HT1080 (cell line): Measurements from ENCODE around the gene ACVR2B. TPM values are rescaled to one million over a fixed set of nuclear protein-coding genes. Genes with fewer than 3 reads are reported as not detected.
"Not testable (repeated sequence)": the region's sequence is repeated elsewhere in the genome, so short reads cannot be mapped to it uniquely, and the experiment has no call there.

Source experiments
- DNase-seq: peaks from one replicate; pipeline ENCODE4 v3.0.0-alpha.2; 2015; ENCODE audit warnings: low read depth
- polyA plus RNA-seq, 2 experiments: library from polyadenylated mRNA; depleted of rRNA; stranded (reverse); fragments of >200 nt; gene quantifications; 2 replicates each; pipeline ENCODE4 v1.2.3, GENCODE V29; 2015
- total RNA-seq: library from RNA; depleted of rRNA; stranded (reverse); fragments of >200 nt; shearing (Covaris generic); gene quantifications from 2 replicates; pipeline ENCODE4 v1.2.3, GENCODE V29; 2014; rRNA removed

The ACVR2B gene
- total RNA-seq, result 1.9 and 5.9 TPM in 2 replicates
- 2.4 and 2.8 TPM in 2 replicates for polyA plus RNA-seq (2015; cell fraction: cytosol; rRNA removed)
- 2.6 and 2.7 TPM in 2 replicates for polyA plus RNA-seq (2015; cell fraction: nucleus; rRNA removed)

DNA sequence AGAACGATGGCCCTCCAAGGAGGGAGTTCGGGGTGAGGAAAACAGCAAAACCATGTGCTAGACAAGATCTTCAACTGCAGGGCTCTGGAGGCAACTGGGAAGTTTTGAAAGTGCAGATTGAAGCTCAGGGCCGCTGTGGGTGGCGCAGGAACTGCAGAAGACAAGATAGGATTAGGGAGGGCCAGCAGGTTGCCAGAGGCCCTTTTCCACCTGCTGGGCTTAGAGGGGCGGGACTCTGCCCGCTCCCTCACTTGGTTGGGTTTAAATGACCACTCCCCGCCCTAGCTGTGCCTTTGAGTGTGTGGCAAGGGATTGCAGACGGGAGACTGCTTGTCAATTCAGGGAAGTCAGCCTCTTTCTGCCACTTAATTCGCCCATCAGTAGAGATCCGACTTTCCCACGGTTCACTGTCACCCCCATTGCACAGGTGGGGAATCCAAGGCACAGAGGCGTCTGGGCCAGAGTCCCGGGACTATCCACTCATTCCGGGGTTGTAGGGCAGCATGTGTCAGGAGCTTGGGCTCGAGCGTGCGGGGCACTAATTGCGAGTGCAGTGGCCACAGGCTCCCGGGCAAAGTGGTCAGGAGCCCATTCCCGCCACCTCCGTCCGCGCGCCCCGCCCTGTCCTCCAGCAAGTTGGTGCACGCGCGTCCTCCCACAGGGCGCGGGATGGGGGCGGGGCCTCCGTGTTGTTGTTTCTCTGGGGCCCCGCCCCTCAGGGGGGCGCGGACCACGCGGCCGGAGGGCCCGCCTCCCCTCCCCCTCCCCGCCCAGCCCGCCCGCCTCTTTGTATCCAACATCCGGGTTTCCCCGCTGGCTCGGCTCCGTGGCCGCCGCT, at the start of gene ACVR2B:
TSS of gene ACVR2B (plus strand) at position 816 of the 838 bp plus-strand sequence. CDS start 433 bp downstream, outside the sequence.
- DNase-seq, result peak; percentile 40

DNA sequence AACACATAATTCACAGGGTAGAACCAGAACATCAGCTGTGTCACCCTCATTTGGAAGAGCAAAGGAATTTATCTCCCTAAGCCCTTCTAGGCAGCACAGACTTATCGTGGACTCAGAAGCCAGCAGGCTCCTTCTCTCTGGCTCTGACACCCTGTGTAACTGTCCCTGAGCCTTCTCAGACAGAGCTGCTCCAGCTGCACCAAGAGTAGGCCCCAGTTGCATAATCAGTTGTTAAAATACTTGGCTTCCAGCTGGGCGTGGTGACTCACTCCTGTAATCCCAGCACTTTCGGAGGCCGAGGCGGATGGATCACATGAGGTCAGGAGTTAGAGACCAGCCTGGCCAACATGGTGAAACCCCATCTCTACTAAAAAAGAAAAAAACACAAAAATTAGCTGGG, 49.4 kb upstream of the ACVR2B start:
- peak; percentile 48 for DNase-seq

DNA sequence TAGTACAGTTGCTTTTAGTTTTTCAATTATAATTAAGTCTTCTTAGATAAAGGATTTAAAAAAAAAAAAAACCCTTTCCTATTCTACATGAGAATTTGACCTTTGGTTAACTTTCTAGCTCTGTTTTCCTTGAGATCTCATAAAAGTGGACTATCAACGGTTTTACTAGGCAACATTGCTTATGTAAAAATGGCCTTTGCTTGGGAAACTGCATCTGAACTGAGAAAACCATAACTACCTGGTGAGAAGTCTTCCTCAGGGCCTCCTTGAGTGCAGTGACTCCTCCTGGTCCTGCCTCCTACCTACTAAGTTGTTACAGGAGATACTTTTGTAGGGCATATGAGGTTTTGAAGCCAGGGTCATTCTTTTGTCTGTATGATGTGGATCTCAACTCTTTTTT, 42.1 kb upstream of the ACVR2B start:
- no peak for DNase-seq

DNA sequence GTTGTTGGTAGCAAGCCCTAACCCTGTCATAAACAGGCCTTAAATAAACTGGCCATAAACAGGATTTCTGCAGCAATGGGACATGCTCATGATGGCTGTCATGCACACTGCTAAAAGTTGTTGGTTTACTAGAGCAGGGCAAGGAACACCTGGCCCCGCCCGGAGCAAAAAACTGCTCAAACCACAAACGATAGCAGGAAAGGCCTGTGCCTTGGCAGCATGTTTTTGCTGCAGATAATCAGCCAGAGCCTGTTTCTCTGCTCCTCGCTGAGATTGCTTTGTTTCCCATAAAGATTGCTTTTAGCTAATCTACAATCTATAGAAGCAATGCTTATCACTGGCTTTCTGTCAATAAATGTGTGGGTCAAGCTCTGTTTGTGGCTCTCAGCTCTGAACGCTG, 32.9 kb upstream of the ACVR2B start:
- DNase-seq, result not testable (repeated sequence)

DNA sequence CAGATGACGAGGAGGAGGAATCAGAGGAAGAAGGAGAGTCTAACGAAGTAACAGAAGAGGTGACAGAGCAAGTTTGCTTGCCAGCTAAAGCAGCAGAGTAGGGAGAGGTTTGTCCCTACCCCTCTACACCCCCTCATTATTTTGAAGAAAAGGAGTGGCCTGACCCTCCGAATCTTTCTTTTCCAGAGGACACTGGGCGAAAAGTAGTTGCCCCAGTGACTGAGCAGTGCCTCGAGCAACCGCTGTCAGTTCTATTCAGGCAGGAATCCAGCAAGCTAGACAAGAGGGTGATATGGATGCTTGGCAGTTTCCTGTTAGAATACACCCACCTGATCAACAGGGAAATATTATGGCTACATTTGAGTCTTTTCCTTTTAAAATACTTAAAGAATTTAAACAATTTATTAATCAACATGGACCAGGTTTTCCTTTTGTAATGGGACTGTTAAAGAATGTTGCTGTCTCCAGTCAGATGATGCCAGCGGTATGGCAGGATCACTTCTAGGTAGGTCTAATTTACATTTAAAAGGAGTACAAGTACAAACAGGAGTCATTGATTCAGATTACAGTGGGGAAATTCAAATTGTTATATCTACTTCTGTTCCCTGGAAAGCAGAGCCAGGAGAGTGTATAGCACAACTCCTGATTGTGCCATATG, 31.9 kb upstream of the ACVR2B start:
- no peak for DNase-seq

DNA sequence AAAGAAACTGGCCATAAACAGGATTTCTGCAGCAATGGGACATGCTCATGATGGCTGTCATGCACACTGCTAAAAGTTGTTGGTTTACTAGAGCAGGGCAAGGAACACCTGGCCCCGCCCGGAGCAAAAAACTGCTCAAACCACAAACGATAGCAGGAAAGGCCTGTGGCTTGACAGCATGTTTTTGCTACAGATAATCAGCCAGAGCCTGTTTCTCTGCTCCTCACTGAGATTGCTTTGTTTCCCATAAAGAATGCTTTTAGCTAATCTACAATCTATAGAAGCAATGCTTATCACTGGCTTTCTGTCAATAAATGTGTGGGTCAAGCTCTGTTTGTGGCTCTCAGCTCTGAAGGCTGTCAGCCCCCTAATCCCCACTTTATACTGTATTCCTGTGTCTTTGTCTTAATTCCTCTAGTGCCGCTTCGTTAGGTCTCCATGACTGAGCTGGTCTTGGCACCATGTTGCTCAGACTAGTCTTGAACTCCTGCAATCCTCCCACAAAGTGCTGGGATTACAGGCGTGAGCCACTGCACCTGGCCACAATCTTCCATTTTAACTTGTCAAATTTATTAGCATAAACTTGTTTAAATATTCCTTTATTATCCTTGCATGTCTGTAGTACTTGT, 26.8 kb upstream of the ACVR2B start:
- DNase-seq, result not testable (repeated sequence)

DNA sequence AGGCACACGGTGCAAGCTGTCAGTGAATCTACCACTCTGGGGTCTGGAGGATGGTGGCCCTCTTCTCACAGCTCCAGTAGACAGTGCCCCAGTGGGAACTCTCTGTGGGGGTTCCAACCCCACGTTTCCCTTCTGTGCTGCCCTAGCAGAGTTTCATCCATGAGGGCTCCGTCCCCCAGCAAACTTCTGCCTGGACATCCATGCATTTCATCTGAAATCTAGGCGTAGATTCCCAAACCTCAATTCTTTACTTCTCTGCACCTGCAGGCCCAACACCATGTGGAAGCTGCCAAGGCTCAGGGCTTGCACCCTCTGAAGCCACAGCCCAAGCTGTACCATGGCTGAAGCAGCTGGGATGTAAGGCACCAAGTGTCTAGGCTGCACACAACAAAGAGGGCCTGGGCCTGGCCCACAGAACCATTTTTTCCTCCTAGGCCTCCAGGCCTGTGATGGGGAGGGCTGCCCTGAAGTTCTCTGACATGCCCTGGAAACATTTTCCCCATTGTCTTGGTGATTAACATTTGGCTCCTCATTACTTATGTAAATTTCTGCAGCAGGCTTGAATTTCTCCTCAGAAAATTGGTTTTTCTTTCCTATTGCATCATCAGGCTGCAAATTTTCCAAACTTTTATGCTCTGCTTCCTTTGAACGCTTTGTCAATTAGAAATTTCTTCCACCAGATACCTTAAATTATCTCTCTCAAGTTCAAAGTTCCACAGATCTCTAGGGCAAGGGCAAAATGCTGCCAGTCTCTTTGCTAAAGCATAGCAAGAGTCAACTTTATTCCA, 20.6 kb upstream of the ACVR2B start:
- DNase-seq, result not testable (repeated sequence)

- DNase-seq, result not testable (repeated sequence)
Observed at GRCh38 chr3:38433661-38434060, 20.0 kb upstream of the ACVR2B start.

GRCh38 chr3:38438436-38439069, 15.1 kb upstream of the ACVR2B start:
- peak; percentile 74 for DNase-seq

DNA sequence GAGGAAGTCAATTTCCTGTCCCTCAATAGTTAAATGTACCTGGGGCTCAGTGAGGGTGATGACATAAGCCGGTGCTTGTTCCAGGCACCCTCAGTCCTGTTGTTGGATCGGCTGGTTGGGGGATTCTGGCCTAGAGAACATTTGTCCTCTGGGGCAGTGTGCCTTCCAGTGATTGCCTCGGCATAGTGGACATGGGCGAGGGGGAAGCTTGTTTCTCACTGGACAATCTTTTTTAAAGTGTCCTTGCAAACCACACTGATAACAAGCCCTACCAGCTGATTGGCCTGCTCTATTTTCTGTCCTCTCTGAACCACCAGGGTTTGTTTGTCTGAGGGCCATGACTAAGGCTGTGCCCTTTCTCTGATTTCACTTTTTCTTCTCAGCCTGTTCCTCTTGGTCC, 10.5 kb upstream of the ACVR2B start:
- DNase-seq, result not testable (repeated sequence)

DNA sequence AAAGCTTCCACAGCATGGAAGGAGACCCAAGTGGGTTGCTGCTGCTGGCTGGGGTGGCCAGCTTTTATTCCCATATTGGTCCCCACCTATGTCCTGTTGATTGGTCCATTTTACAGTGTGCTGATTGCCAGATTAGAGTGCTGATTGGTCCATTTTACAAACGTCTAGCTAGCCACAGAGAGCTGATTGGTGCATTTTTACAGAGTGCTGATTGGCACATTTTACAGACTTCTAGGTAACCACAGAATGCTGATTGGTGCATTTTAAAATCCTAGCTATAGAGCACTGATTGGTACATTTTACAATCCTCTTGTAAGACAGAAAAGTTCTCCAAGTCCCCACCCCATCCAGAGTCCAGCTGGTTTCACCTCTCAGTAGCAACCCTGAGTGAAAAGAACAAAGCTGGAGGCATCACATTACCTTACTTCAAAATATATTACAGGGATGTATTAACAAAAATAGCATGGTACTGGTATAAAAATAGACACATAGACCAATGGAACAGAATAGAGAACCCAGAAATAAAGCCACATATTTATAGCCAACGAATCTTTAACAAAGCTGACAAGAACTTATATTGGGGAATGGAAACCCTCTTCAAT, 7.5 kb upstream of the ACVR2B start:
- no peak for DNase-seq

DNA sequence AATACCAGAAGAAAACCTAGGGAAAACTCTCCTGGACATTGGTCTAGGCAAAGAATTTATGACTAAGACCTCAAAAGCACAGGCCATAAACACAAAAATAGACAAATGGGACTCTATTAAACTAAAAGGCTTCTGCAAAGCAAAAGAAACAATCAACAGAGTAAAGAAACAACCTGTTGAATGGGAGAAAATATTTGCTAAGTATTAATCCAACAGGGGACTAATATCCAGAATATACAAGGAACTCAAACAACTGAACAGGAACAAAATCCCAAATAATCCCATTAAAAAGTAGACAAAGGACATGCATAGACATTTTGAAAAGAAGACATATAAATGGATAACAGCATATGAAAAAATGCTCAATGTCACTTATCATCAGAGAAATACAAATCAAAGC, 6.9 kb upstream of the ACVR2B start:
- DNase-seq, result no peak

DNA sequence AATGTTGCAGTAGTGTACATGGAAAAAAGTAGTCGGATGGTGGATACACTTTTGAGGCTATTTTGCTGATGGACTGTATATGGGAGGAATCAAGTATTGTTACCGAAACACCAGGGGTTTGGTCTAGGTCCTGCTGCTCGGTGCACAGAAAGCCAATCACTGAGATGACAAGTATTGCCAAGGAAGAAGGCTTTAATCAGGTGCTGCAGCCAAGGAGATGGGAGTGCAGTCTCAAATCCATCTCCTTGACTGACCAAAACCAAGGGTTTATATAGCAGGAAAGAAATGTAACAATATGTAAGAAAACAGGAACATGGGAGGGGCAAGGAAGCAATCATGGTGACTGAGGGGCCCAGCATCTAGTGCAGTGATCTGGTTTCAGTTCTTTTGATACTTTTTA, 2.8 kb upstream of the ACVR2B start:
- DNase-seq, result no peak

DNA sequence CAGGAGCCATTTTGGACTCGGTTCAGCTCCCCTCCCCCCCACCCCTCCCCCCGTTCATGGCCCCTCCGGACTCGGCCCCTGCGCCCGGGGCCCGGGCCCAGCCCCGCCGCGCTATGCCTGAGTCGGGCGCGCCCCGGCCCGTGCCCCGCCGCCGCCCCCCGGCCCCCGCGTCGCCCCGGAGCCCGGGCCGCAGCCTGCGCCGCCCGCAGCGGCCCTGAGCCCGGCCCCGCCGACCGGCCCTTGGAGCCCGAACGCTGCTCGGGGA, 155 bp downstream of the ACVR2B start:
- DNase-seq, result no peak

- DNase-seq, result peak; percentile 23
Observed at GRCh38 chr3:38454178-38454883, 641 bp downstream of the ACVR2B start.

GRCh38 chr3:38454884-38455638, 1.4 kb downstream of the ACVR2B start:
- DNase-seq, result peak; percentile 37

DNA sequence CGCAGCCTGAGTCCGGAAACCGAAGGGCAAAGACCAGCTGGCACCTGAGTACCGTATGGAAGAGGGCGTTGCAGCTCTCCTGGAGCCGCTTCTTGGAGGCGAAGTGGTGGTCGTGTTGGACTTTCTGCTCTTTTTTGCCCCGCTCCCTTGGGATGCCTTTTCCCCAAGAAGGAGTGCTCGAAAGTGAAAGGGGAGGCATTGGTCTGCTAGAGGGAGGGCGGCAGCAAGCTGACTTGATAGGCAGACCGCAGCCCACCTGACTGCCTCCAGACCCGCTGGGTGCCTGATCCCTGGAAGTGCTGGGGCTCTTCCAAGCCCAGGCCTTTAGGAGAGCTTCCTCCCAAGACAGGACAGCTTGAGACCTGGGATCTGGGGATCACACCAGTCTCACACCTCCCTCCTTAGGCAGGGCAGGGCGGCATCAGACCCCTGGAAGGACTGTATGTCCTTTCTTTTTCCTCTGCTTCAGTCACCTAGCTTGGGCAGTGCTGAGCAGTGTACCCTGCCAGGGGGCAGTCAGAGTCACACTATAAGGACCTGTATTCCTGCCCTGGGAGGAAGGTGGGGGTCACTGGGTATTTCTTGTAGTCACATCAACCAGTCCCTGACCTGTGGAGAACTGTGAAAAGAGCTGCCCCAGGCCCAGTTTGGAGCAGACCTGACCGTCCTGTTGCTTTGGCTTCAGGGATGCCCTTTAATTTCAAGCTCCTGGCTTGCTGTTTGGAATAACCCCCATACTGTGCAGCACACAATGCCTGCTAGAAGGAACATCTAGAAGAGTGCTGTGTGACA, 2.1 kb downstream of the ACVR2B start:
- DNase-seq, result peak; percentile 6
